ENCODE results near the gene NOL4L.
A peak's percentile ranks its signal among the peaks of the same experiment; 100 is the strongest.
"Not testable (repeated sequence)": the region's sequence is repeated elsewhere in the genome, so short reads cannot be mapped to it uniquely, and the experiment has no call there.

The NOL4L gene

DNA sequence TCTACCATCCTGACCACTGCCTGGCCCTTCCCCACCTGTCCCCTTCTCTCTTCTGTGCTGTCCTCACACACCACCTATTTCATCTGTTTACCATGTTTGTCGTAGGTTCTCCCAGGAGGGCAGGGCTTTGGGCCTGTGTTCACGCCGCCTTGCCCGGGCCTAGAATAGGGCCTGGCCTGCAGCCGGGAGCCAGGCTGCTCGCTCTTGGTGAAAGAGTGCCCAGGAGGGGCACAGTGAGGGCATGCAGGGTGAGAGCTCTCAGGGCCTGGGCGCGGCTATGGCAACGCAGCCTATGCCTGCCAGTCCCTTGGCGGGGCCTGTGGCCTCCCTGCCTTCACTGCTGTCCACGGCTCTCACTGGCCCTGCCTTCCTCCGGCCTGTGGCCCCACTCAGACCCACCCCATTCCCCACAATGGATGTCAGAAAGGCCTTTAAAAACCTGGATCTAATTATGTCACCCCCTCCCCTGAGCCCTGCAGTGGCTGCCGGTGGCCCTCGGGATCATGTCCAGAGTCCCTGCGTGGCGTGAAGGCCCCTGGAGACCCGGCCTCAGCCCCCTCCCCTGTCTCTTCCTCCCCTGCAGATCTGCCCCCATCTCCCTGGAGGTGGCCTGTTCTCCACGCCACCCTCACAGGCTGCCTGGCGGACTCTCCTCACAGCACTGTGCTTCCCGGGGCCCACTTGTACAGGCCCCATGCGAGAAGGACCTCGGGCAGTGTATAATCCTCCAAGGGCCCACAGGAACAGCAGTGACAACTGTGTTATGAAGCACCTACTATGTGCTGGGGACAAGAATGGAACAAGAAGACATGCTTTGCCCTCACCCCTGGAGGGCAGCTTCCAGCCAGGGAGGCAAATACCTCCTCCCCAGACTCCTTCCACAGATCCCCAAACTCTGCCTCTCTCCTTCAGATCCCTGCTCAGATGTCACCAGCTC is 22.9 kb upstream of the NOL4L start:
- H3K27me3 Mint-ChIP-seq, result peaks cover 11% of the 10 kb centered on the region
- H3K4me1 Mint-ChIP-seq, result peaks cover 17% of the 10 kb centered on the region
- no peak overlapping the region for H3K27ac Mint-ChIP-seq
- peaks cover under 1% of the 10 kb centered on the region for H3K9me3 Mint-ChIP-seq
- ATAC-seq, result no peak
- no peak overlapping the region for H3K4me3 Mint-ChIP-seq
- H3K36me3 Mint-ChIP-seq, result no peaks in the 10 kb centered on the region

DNA sequence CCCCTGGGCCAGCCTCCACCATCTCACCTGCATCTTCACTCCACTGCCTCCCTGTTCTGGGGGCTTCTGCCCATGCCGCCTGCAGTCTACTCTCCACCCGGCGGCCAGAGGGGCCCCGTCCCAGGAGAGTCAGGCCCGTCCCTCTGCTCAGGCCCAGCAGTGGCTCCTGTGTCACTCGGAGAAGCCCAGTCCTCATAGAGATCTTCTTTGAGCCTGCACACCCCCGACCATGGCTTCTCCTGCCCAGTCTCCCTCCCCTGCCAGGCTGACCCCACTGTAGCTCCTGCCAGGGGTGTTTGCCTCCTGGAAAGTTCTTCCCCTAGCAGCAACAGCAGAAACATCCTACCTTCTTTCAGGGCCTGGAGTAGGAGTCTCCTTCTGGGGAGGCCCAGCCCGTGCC is 22.2 kb upstream of the NOL4L start:
- H3K36me3 Mint-ChIP-seq, result no peaks in the 10 kb centered on the region
- peaks cover 24% of the 10 kb centered on the region for H3K4me1 Mint-ChIP-seq
- H3K4me3 Mint-ChIP-seq, result no peak overlapping the region
- no peak overlapping the region for H3K27ac Mint-ChIP-seq
- H3K9me3 Mint-ChIP-seq, result no peaks in the 10 kb centered on the region
- H3K27me3 Mint-ChIP-seq, result peaks cover 7% of the 10 kb centered on the region
- no peak for ATAC-seq

DNA sequence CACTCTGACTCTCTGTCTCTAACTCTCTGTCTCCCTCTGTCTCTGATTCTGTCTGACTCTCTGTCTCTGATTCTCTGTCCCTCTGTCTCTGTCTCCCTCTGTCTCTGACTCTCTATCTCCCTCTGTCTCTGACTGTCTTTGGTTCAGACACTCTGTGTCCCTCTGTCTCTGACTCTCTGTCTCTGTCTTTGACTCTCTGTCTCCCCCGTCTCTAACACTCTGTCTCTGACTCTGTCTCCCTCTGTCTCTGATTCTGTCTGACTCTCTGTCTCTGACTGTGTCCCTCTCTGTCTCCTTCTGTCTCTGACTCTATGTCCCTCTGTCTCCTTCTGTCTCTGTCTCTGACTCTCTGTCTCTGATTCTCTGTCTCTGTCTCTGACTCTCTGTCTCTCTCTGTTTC is 21.7 kb upstream of the NOL4L start:
- no peak for ATAC-seq
- Mint-ChIP-seq H3K4me3 (no peak overlapping the region), H3K9me3 (no peaks in the 10 kb centered on the region), H3K4me1 (peaks cover 29% of the 10 kb centered on the region), H3K36me3 (no peaks in the 10 kb centered on the region), H3K27me3 (peaks cover 7% of the 10 kb centered on the region), H3K27ac (no peak overlapping the region)

DNA sequence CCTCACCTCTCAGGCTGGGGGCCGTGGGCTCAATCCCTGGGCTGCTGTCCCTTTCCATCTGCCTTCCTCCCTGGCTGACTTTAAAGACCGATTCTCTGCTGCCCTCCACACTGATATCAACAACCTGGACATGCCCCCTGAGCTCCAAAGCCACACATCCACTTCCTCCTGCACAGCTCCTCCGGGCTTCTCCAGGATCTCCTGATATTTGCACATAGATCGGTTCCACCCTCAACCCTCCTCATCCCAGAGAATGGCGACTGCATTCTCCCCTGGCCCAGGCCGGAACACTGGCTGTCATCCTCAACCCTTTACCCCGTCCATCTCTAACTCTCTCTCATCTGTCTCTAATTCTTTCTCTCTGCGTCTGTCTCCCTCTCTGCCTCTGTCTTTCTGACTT is 21.0 kb upstream of the NOL4L start:
- no peaks in the 10 kb centered on the region for H3K9me3 Mint-ChIP-seq

DNA sequence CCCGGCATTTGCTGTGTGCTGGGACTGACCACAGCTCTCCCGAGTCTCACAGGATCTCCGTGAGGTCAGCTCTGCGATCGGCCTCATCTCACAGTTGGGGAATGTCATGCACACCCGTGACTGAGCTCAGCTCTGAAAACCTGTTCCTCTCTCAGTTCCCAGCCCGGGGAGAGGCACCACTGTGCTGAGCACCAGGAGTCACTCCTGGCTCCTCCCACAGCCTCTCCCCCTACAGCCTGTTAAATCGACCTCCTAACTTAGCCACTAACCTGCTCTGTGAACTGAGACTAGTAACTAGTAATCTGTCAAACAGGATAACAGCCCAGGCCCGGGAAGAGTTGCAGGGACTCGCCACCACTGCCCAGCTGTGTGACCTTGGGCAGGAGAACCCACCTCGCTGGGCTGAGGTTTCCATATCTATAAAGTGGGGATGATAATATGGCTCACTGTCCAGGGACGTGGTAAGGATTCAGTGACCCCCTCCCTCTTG is 20.1 kb upstream of the NOL4L start:
- Mint-ChIP-seq H3K4me1 (peaks cover 29% of the 10 kb centered on the region), H3K36me3 (no peaks in the 10 kb centered on the region), H3K9me3 (no peaks in the 10 kb centered on the region), H3K27me3 (peaks cover 7% of the 10 kb centered on the region), H3K4me3 (no peak overlapping the region), H3K27ac (no peak overlapping the region)
- ATAC-seq, result no peak

More for the DNA sequence above, 21.0 kb upstream of the NOL4L start:
- no peak overlapping the region for H3K27ac Mint-ChIP-seq
- H3K36me3 Mint-ChIP-seq, result no peaks in the 10 kb centered on the region
- H3K27me3 Mint-ChIP-seq, result peaks cover 7% of the 10 kb centered on the region
- no peak overlapping the region for H3K4me3 Mint-ChIP-seq
- H3K4me1 Mint-ChIP-seq, result peaks cover 29% of the 10 kb centered on the region
- ATAC-seq, result no peak

DNA sequence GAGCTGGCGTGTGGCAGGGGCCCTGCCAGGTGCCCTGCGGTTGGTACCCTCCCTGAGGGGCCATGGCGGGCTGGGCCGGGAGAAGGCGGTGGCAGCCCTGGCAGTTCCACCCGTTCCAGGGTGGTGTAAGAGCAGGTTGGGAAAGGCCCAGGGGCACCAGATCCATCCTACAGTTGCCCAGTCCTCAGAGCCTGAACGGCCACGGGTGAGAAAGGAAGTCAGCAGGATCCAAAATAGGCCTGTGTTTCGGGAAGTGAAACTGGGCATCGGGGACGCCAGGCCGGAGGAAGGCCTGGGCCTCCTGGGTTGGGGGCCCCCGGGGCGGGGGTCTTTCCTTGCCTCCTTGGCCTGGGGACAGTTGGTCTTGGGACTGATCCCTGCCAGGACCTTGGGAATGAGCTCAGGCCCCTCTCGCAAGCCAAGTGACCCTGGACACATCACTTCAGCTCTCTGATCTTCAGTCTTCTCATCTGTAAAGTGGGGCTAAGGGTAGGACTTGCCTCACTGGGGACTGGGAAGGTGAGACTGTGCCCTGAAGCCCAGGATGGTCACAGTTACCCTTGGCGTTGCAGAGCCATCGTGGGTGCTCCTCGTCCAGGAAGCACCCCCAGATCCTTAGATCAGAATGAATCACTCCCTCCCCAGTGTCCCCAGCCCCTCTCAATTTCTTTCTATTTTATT is 18.1 kb upstream of the NOL4L start:
- Mint-ChIP-seq H3K27me3 (no peaks in the 10 kb centered on the region), H3K4me3 (no peak overlapping the region), H3K9me3 (no peaks in the 10 kb centered on the region), H3K4me1 (peaks cover 29% of the 10 kb centered on the region), H3K27ac (peak overlapping the region; percentile 66), H3K36me3 (no peaks in the 10 kb centered on the region)
- ATAC-seq, result peak; percentile 49

DNA sequence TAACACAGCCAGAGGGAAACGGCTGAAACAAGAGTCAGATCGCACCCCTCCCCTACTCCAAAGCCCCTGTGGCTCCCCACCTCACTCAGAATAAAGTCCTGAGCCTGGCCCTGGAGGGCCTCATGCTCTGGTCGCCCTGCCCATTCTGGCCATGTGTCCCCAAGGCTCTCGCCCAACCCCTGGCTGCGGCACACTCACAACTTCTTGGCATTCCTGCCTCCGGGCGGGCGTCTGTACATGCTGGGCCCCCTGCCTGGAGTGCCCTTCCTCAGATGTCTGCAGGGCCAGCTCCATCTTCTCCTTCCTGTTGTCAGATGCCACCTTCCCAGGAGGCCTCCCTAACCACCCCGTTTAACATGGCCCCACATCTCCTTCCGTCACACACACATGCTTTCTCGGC is 17.1 kb upstream of the NOL4L start:
- peaks cover 29% of the 10 kb centered on the region for H3K4me1 Mint-ChIP-seq
- no peaks in the 10 kb centered on the region for H3K36me3 Mint-ChIP-seq
- peak overlapping the region; percentile 66 for H3K27ac Mint-ChIP-seq
- H3K27me3 Mint-ChIP-seq, result no peaks in the 10 kb centered on the region
- ATAC-seq, result no peak
- no peak overlapping the region for H3K4me3 Mint-ChIP-seq
- no peaks in the 10 kb centered on the region for H3K9me3 Mint-ChIP-seq

DNA sequence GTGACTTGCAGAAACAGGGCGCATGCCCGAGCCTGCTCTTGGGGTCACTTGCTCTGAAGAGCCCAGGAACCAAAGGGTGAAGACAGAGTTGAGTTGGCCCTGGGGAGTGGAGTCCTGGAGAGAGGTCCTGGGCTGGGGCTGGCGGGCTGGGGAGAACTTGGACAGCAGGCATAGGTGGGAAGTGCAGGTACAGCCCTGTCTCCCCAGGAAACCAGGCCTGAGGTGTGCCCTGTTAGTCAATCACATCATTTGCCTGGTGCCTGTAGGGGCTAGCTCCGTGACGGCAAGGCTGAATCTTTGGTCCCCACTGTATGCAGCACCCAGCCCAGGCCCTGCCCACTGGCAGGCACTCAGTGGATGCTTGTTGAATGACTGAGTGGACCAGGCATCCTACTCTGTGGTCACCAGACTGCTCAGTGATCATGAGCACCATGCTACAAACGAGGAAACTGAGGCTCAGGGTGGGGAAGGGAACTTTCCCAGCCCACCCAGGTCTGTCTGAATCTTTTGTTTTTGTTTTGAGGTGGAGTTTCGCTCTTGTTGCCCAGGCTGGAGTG is 15.6 kb upstream of the NOL4L start:
- H3K4me3 Mint-ChIP-seq, result no peak overlapping the region
- no peaks in the 10 kb centered on the region for H3K36me3 Mint-ChIP-seq
- ATAC-seq, result no peak
- peaks cover 29% of the 10 kb centered on the region for H3K4me1 Mint-ChIP-seq
- H3K27ac Mint-ChIP-seq, result no peak overlapping the region
- no peaks in the 10 kb centered on the region for H3K9me3 Mint-ChIP-seq
- no peaks in the 10 kb centered on the region for H3K27me3 Mint-ChIP-seq

DNA sequence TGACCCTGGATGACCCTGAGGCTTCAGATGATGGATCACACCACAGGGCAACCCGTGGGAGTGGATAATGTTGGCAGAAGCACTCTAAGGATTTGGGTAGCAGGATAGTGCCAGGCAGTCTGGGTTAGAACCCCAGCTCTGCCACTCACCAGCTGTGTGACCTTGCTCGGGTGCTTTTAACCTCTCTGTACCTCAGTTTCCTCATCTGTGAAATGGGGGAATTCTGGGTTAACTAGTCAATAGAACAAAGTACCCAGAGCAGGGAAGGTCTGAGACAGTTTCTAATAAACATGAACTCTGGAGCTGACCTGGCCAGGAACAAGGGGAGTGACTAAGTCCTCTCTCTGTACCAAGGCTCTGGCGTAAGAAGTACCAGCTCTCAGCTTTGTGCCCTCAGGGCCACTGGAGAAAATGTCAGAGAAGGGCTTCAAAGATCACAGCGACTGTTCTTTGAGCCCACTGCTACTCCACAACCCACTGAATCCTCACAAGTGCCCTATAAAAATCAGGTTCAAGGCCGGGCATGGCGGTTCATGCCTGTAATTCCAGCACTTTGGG is 14.7 kb upstream of the NOL4L start:
- no peaks in the 10 kb centered on the region for H3K27me3 Mint-ChIP-seq
- ATAC-seq, result no peak
- no peak overlapping the region for H3K27ac Mint-ChIP-seq
- no peaks in the 10 kb centered on the region for H3K9me3 Mint-ChIP-seq
- peaks cover 25% of the 10 kb centered on the region for H3K4me1 Mint-ChIP-seq
- no peak overlapping the region for H3K4me3 Mint-ChIP-seq
- no peaks in the 10 kb centered on the region for H3K36me3 Mint-ChIP-seq

DNA sequence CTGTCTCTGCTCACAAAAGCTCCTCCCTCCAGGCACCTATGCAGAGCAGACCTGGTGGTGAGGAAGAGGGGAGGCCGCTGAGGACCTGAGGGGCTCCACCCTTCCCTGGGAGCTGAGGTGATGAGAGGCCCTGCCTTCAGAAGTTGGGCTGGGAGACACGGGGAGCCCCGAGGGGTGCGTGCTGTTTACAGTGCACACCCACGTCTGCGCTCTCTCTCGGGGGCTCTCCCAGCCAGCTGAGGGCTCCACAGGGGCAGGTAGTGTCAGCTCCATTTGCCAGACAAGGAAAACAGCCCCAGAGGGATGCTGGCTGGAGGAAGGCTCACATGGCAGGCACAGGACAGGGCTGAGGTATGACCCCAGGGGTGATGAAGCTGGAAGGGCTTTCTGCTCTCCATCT is 13.5 kb upstream of the NOL4L start:
- no peak overlapping the region for H3K27ac Mint-ChIP-seq
- H3K4me1 Mint-ChIP-seq, result peaks cover 15% of the 10 kb centered on the region
- ATAC-seq, result no peak
- H3K4me3 Mint-ChIP-seq, result no peak overlapping the region
- no peaks in the 10 kb centered on the region for H3K36me3 Mint-ChIP-seq
- no peaks in the 10 kb centered on the region for H3K9me3 Mint-ChIP-seq
- no peaks in the 10 kb centered on the region for H3K27me3 Mint-ChIP-seq

DNA sequence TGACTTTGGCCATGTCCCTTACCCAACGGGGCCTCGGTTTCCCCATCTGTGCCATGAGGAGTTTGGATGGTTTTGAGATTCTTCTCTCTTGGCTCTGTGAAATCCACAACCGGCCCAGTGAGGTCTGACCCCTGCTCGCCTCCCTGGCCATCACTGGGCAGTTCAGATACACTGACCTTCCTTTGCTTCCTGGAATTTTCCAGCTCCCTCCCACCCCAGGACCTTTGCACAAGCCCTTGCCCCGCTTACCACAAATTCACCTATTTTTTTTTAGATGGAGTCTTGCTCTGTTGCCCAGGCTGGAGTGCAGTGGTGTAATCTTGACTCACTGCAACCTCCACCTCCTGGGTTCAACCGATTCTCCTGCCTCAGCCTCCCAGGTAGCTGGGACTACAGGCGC is 12.6 kb upstream of the NOL4L start:
- Mint-ChIP-seq H3K4me3 (no peak overlapping the region), H3K27ac (no peak overlapping the region), H3K4me1 (peaks cover 9% of the 10 kb centered on the region), H3K36me3 (no peaks in the 10 kb centered on the region), H3K27me3 (no peaks in the 10 kb centered on the region), H3K9me3 (no peaks in the 10 kb centered on the region)
- no peak for ATAC-seq

DNA sequence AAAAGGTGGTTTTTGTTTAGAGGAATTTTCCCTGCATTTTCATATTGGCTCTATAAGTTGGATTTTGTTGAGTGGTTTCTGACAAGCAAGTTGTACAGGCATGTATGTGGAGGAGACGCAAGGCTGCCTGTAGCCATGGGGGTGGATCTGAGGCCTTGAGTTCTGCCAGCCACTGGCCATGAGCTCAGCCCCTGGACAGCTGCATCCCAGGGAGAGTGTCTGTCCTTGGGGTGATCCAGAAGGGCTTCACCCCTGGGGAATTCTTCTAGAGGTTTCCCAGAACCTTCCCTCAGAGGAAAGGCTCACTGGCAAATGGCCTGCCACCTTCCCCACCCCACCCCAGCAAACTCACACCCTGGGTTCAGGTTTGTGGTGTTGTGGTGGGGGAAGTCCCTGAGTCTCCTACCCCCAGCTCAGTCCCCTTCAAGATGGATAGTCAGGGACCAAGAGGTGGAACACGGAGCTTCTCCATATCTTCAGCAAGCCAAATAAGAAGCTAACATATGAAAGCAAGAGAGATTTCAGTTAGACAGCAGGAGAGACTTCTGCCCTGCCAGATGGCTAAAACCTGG is 11.6 kb upstream of the NOL4L start:
- H3K4me1 Mint-ChIP-seq, result no peaks in the 10 kb centered on the region
- H3K9me3 Mint-ChIP-seq, result no peaks in the 10 kb centered on the region
- no peak overlapping the region for H3K27ac Mint-ChIP-seq
- no peak overlapping the region for H3K4me3 Mint-ChIP-seq
- no peak for ATAC-seq
- H3K27me3 Mint-ChIP-seq, result no peaks in the 10 kb centered on the region
- no peaks in the 10 kb centered on the region for H3K36me3 Mint-ChIP-seq

DNA sequence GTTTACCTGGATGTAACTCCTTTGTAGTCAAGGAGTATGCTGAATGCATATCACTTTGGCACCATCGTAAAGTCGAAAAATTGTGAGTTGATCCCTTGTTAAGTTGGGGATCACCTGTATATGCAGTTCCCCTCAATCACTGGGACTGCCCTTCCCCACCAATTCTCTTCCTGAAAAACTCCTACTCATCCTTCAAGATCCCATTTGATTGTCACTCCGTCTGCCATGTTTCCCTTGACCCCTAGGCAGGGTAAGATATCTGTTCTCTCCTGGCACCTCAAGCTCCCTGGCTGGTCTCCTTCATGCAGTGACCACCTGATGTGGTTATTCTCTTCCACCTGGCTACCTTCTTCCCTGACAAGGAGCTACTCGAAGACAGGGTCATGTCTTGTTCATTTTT is 10.0 kb upstream of the NOL4L start:
- H3K27me3 Mint-ChIP-seq, result no peaks in the 10 kb centered on the region
- H3K9me3 Mint-ChIP-seq, result no peaks in the 10 kb centered on the region
- no peak overlapping the region for H3K4me3 Mint-ChIP-seq
- H3K27ac Mint-ChIP-seq, result no peak overlapping the region
- H3K36me3 Mint-ChIP-seq, result no peaks in the 10 kb centered on the region
- no peaks in the 10 kb centered on the region for H3K4me1 Mint-ChIP-seq
- ATAC-seq, result no peak

DNA sequence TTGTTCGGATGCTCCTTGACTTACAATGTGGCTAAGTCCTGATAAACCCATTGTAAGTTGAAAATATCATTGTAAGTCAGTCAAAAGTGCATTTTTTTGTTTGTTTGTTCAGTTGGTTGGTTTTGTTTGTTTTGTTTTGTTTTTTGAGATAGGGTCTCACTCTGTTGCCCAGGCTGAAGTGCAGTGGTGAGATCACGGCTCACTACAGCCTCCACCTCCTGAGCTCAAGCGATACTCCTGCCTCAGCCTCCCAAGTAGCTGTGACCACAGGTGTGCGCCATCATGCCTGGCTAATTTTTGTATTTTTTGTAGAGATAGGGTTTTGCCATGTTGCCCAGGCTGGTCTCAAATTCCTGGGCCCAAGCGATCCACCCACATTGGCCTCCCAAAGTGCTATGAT is 9.5 kb upstream of the NOL4L start:
- H3K4me1 Mint-ChIP-seq, H3K27ac Mint-ChIP-seq, H3K9me3 Mint-ChIP-seq, H3K4me3 Mint-ChIP-seq, ATAC-seq, H3K36me3 Mint-ChIP-seq, H3K27me3 Mint-ChIP-seq: not testable (repeated sequence)

DNA sequence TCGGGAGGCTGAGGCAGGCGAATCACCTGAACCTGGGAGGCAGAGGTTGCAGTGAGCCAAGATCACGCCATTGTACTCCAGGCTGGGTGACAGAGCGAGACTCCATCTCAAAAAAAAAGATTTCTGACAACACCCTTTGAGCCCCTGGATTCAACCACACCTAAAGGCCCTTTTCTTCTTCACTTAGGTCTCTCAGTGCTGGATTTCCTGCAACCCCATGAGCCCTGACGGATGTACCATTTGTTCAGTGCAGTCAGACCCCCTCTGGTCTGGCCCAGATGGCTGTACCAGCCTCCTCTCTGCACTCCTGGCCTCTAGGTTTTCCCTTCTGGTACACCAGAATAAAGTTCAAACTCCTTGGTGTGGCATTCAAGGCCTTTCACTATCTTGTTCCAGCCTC is 9.1 kb upstream of the NOL4L start:
- no peak for ATAC-seq
- no peak overlapping the region for H3K4me3 Mint-ChIP-seq
- H3K36me3 Mint-ChIP-seq, result no peaks in the 10 kb centered on the region
- no peaks in the 10 kb centered on the region for H3K9me3 Mint-ChIP-seq
- H3K4me1 Mint-ChIP-seq, result no peaks in the 10 kb centered on the region
- no peaks in the 10 kb centered on the region for H3K27me3 Mint-ChIP-seq
- no peak overlapping the region for H3K27ac Mint-ChIP-seq

Measured in stimulated activated memory B cell treated with anti-CD40 and anti-IgM and Interleukin-4, amounts not matched to agents 10 μg/mL and 1 μg/mL and 100 μg/mL, for 72 hours (primary cell).